C4-2B (cell line): ENCODE measurements around the gene IER5.

Experiments
- H3K27ac ChIP-seq: fragments of 450-650 bp; 2 replicates; pipeline ENCODE4 v1.5.1; 2017
- ZFX ChIP-seq: fragments of 450-650 bp; IDR thresholded peaks from 2 replicates; pipeline ENCODE4 v1.6.1; 2017
- TF ChIP-seq, protein P1 (sequence below): fragments of 450-650 bp; conservative IDR thresholded peaks from 2 replicates; pipeline ENCODE4 v1.5.1; 2017; ENCODE audit warnings: mild to moderate bottlenecking

IER5 gene

DNA sequence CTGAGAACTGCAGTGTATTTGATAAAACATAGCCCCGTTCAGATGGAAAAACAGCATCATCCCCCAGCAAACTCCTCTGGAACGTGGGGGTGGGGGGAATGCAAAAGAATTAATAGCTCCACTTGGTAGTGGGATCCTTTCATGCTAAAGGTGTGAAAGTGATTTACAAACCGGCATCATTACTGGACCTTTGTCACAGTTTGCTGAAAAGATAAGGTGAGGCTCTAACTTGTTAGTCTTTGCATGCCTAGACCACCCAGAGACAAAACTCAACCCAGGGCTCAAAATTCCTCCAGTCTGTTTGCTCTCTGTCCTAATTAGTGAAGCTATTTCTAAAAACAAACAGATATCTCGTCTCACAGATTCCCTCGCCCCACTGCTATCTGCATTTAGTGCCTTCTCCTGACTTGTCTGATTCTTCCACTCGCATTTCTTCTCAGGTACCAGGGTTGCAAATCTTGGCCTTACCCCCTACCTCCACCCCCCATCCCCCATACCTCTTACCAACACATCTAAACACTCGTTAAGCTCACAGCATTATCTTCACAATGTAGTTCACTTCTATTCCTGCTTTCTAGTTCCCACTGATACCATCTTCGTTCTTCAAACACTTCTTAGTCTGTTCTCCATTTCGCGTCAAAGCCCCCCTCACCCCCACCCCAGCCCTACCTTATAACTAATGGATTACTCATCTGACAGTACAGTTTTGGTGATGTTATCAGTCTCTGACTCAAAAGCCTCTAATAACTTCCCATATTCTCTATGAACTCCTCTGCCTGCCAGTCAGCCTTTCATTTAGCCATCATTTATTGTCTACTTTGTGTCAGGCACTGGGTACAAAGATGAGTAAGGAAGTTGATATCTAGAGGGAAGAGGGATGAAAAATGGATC, 11.8 kb downstream of the IER5 start:
- no peak overlapping the region for H3K27ac ChIP-seq
- no peak for TF ChIP-seq ZFX
- TF ChIP-seq, protein P1, sequence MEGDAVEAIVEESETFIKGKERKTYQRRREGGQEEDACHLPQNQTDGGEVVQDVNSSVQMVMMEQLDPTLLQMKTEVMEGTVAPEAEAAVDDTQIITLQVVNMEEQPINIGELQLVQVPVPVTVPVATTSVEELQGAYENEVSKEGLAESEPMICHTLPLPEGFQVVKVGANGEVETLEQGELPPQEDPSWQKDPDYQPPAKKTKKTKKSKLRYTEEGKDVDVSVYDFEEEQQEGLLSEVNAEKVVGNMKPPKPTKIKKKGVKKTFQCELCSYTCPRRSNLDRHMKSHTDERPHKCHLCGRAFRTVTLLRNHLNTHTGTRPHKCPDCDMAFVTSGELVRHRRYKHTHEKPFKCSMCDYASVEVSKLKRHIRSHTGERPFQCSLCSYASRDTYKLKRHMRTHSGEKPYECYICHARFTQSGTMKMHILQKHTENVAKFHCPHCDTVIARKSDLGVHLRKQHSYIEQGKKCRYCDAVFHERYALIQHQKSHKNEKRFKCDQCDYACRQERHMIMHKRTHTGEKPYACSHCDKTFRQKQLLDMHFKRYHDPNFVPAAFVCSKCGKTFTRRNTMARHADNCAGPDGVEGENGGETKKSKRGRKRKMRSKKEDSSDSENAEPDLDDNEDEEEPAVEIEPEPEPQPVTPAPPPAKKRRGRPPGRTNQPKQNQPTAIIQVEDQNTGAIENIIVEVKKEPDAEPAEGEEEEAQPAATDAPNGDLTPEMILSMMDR, result no peak

DNA sequence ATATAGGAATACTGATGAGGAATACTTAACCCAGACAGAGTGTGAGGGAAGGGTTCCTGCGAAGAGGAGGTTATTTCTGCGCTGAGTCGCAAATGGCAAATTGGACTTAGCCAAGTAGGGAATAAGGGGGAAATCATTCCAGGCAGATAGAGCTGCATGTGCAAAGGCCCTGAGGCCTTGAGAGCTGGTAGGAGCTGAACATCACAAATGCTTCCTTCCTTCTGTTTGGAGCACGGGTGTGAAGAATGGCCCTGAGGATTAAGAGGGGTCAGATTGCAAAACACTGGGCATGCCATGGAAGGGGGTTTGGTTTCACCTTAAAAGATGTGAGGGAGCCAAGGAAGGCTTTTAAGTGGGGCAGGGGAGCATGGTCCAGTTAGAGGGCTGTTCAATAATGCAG, 12.4 kb downstream of the IER5 start:
- TF ChIP-seq ZFX, result no peak
- TF ChIP-seq, protein P1, result no peak
- H3K27ac ChIP-seq, result no peak overlapping the region

DNA sequence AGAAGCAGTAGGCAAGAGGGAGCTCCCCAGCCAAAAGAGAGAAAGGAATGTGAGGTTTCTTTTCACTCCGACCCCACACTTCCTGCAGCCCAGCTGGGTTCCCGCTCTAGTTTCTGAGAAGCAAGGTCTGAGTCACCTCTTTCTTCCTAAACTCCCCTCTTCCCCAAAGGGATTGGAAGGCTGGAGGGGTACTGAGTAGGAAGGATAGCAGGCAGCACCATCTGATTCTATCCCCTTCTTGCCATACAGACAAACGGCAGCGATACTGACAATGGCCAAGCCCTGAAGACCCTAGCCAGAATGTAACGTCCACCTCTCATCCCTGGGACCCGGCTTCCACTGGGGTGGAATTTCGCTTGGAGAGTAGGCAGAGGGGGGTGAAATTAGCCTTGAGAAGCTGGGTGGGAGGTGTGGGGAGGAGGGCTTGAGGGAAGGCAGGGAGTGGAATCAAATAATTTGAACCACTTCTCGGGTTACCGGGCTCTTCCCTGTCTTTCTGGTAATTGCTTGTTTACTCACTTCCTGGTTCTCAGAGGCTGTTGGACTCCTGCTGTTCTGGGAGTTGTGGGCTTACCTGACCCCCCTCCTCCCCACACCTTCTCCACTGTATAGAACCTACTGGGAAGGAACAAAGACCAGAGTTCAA, 13.2 kb downstream of the IER5 start:
- TF ChIP-seq ZFX, result no peak
- TF ChIP-seq, protein P1, result no peak
- H3K27ac ChIP-seq, result peak overlapping the region; percentile 14

DNA sequence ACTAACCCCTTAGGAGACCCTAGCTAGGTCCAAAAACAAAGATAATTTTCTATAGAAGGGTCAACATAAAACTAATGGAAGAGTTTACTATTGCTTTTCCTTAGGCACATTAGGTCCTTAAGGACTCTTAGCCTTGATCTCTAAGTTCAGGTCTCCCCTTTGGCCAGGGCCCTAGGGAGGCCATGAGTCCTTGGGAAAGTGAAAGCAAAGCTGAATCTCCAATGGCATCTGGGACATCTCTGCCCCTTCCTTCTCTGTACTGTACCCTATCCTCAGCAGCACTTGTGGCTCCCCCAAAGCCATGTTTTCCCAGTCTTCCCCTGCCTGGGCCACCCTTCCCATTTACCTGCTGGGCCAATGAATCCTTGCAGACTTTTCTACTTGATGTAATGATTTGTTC, 14.3 kb downstream of the IER5 start:
- no peak overlapping the region for H3K27ac ChIP-seq

DNA sequence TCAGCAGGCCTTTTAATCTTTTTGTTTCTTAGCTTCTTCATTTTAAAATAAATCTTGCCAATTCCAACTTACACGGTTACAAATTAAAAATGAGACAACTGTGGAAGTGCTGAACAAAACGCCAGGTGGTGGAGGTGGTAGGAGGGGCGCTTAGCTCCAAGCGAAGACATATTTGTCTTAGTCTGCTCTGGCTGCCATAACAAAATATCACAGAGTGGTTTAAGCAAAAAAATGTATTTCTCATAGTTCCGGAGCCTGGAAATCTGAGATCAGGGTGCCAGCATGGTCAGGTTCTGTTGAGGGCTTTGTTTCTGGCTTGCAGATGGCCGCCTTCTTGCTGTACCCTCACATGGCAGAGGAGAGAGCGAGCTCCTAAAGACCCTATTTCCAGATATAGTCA, 14.9 kb downstream of the IER5 start:
- TF ChIP-seq, protein P1, result no peak
- no peak for TF ChIP-seq ZFX
- no peak overlapping the region for H3K27ac ChIP-seq

More for the DNA sequence above, 14.3 kb downstream of the IER5 start:
- TF ChIP-seq ZFX, result no peak

DNA sequence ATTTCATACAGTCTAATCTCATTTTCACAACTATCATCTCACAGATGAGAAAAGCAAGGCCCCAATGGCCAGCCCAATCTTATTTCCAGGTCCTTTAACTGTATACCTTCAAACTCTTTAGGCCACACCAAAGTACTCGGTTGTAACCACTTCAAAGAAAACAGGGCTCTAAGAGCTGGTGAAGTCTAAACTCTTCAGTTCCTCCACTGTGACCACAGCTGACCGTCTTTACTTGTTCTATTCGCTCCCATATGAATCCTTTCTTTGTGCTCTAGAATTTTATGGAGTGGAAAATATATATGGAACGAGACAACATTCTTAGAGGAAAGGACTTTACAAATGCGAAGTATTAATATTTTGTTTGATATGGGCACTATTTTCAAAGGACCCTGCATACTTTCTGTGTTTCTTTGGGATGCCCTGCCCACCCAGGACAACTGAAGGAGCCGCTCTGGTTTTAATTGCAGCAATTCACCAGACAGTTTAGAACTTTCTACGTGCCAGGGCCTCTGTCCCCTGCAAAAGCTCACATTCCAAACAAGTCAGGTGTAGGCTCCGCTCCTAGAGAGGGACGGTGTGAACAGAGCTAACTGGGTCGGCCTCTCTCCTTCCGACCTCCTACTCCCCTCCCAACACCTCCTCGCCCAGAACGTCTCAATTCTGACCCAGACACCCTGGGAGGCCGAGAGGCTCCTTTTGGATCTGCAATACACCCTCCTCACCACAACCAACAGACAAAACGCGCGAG, 15.7 kb downstream of the IER5 start:
- TF ChIP-seq, protein P1, result no peak
- no peak for TF ChIP-seq ZFX

DNA sequence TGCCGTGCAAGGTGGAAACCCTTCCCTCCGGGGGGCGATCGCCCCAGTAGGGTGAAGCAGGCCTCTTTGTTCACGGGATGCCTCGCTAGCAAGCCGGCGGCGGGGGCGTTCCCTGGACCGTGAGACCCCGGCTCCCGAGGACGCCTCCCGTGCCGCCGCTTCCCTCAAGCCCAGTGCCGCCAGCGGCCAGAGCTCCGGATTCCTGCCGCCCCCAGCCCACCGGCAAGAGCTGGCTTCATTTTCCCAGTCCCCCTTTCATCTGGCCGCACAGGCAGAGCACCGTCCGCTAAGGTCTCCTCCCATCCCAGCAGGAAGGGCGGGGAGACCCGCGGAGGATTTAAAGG, 16.3 kb downstream of the IER5 start:
- H3K27ac ChIP-seq, result peak overlapping the region; percentile 83

More for the DNA sequence above, 15.7 kb downstream of the IER5 start:
- H3K27ac ChIP-seq, result peak overlapping the region; percentile 83

More for the DNA sequence above, 16.3 kb downstream of the IER5 start:
- TF ChIP-seq, protein P1, result no peak; the same call in 1 of the 2 replicates
- TF ChIP-seq ZFX, result no peak
